Measurements from ENCODE around the gene MRPS9.

Gene MRPS9

GRCh38 chr2:105037572-105038382 lies at the start of gene MRPS9:
Gene MRPS9 (plus strand): TSS chr2:105038069. CDS start chr2:105038093, 24 bp downstream.
- peak; percentile 95 to 96 for DNase-seq (ENCODE audit: low read depth in 1 of 2, low spot score in 1 of 2)

GRCh38 chr2:105005181-105005951 lies 32.5 kb upstream of the MRPS9 start:
- DNase-seq (ENCODE audit: low read depth in 1 of 2, low spot score in 1 of 2): no peak

GRCh38 chr2:105007367-105007766 lies 30.5 kb upstream of the MRPS9 start:
- no peak for DNase-seq (ENCODE audit: low read depth in 1 of 2, low spot score in 1 of 2)

- DNase-seq (ENCODE audit: low read depth in 1 of 2, low spot score in 1 of 2): no peak
Observed at GRCh38 chr2:105032476-105032875, 5.4 kb upstream of the MRPS9 start.

- DNase-seq (ENCODE audit: low read depth in 1 of 2, low spot score in 1 of 2): no peak
Observed at GRCh38 chr2:105034170-105034569, 3.7 kb upstream of the MRPS9 start.

GRCh38 chr2:105038383-105039061 lies 653 bp downstream of the MRPS9 start:
- DNase-seq (ENCODE audit: low read depth in 1 of 2, low spot score in 1 of 2): no peak

GRCh38 chr2:105039559-105039958 lies 1.7 kb downstream of the MRPS9 start:
- DNase-seq (ENCODE audit: low read depth in 1 of 2, low spot score in 1 of 2): no peak

- no peak for DNase-seq (ENCODE audit: low read depth in 1 of 2, low spot score in 1 of 2)
Observed at GRCh38 chr2:105042189-105042588, 4.3 kb downstream of the MRPS9 start.

GRCh38 chr2:105052773-105053172 lies 14.9 kb downstream of the MRPS9 start:
- DNase-seq (ENCODE audit: low read depth in 1 of 2, low spot score in 1 of 2): no peak

- no peak for DNase-seq (ENCODE audit: low read depth in 1 of 2, low spot score in 1 of 2)
Observed at GRCh38 chr2:105055613-105056012, 17.7 kb downstream of the MRPS9 start.

GRCh38 chr2:105056245-105056644 lies 18.4 kb downstream of the MRPS9 start:
- DNase-seq (ENCODE audit: low read depth in 1 of 2, low spot score in 1 of 2): no peak

GRCh38 chr2:105057005-105057404 lies 19.1 kb downstream of the MRPS9 start:
- DNase-seq (ENCODE audit: low read depth in 1 of 2, low spot score in 1 of 2): no peak

GRCh38 chr2:105061560-105061959 lies 23.7 kb downstream of the MRPS9 start:
- DNase-seq (ENCODE audit: low read depth in 1 of 2, low spot score in 1 of 2): no peak

- no peak for DNase-seq (ENCODE audit: low read depth in 1 of 2, low spot score in 1 of 2)
Observed at GRCh38 chr2:105062158-105062557, 24.3 kb downstream of the MRPS9 start.

GRCh38 chr2:105068387-105068786 lies 30.5 kb downstream of the MRPS9 start:
- no peak for DNase-seq (ENCODE audit: low read depth in 1 of 2, low spot score in 1 of 2)

GRCh38 chr2:105068875-105069274 lies 31.0 kb downstream of the MRPS9 start:
- DNase-seq (ENCODE audit: low read depth in 1 of 2, low spot score in 1 of 2): no peak

GRCh38 chr2:105070010-105070865 lies 32.4 kb downstream of the MRPS9 start:
- DNase-seq (ENCODE audit: low read depth in 1 of 2, low spot score in 1 of 2): no peak

GRCh38 chr2:105071379-105071778 lies 33.5 kb downstream of the MRPS9 start:
- DNase-seq (ENCODE audit: low read depth in 1 of 2, low spot score in 1 of 2): no peak

GRCh38 chr2:105072039-105072438 lies 34.2 kb downstream of the MRPS9 start:
- DNase-seq (ENCODE audit: low read depth in 1 of 2, low spot score in 1 of 2): no peak

GRCh38 chr2:105073591-105073990 lies 35.7 kb downstream of the MRPS9 start:
- no peak for DNase-seq (ENCODE audit: low read depth in 1 of 2, low spot score in 1 of 2)

- DNase-seq (ENCODE audit: low read depth in 1 of 2, low spot score in 1 of 2): no peak
Observed at GRCh38 chr2:105076121-105076520, 38.3 kb downstream of the MRPS9 start.

All from activated T-helper 1 cell treated with anti-CD3 and anti-CD28 coated beads, Interleukin-2, amount 50 U/mL, for 16 hours (primary cell).